Activated naive CD4-positive, alpha-beta T cell treated with anti-CD3 and anti-CD28 coated beads, Interleukin-2, amount 50 U/mL, for 72 hours (primary cell): ENCODE data around the gene CDK10. TPM values are rescaled to one million over a fixed set of nuclear protein-coding genes. Genes with fewer than 3 reads are reported as not detected.
"Not testable (repeated sequence)": the region's sequence is repeated elsewhere in the genome, so short reads cannot be mapped to it uniquely, and the experiment has no call there.

Source experiments
- ATAC-seq, 2 donors: fragments of 150-1000 bp; cut with Tn5 transposase; 2 replicates each; pipeline ENCODE4 v1.10.0; 2021; ENCODE audit warnings: mild to moderate bottlenecking in 2 of 2, moderate library complexity in 2 of 2
- DNase-seq, 2 donors: peaks; one replicate each; pipeline ENCODE4 v3.0.0; 2021 to 2022; ENCODE audit warnings: low spot score in 2 of 2
- H3K27ac Mint-ChIP-seq, 2 donors: one replicate each; pipeline ENCODE4 v1.8.0; 2022; ENCODE audit warnings: mild to moderate bottlenecking in 2 of 2, mixed read lengths in 2 of 2
- H3K36me3 Mint-ChIP-seq, 2 donors: one replicate each; pipeline ENCODE4 v1.8.0; 2022; ENCODE audit warnings: mixed read lengths in 2 of 2
- H3K9me3 Mint-ChIP-seq, 2 donors: one replicate each; pipeline ENCODE4 v1.8.0; 2022; ENCODE audit warnings: mixed read lengths in 2 of 2
- total RNA-seq, 2 donors: library from RNA; stranded (reverse); gene quantifications; one replicate each; pipeline ENCODE4 v1.2.3, GENCODE V29; 2022

CDK10 gene
- total RNA-seq, 2 donors from 2014 or later, result 97.3 to 151 TPM

DNA sequence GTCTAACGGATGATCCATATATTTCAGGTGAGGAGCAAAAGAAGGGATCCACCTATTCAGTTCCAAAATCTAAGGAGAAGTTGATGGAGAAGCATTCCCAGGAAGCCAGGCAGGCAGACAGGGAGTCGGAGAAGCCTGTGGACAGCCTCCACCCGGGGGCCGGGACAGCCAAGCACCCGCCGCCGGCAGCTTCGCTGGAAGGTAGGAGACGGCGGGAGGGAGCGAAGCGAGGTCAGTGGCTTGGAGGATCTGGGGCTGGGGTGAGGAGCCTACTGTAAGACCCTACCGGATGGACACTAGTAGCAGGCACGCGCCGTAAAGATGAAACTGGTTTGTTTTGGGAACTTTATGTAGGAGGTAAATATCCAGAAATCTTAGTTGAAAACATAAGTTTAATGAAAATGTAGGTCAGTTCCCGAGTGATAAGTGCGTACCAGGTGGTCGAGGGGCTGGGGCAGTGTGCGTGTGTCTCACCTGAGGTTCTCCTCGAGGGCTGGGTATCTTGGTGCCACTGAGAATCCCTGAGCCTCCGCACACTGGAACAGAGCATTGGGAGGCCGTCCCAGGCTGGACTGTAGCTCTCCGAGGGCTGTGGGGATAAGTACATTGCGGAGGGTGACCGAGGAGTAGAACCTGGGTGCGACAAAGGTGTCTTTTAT is 28.1 kb upstream of the CDK10 start:
- Mint-ChIP-seq H3K9me3 (no peaks in the 10 kb centered on the region), H3K27ac (peak overlapping the region; percentile 83 to 96), H3K36me3 (peaks cover 31 to 40% of the 10 kb centered on the region in 2 donors)
- peak in 1 of 2 donors; percentile 25 for ATAC-seq
- DNase-seq, result peak in 1 of 2 donors; percentile 45

- DNase-seq (no peak), ATAC-seq (no peak)
- peaks cover 31 to 40% of the 10 kb centered on the region in 2 donors for H3K36me3 Mint-ChIP-seq
- no peaks in the 10 kb centered on the region for H3K9me3 Mint-ChIP-seq
- peak overlapping the region in 1 of 2 donors; percentile 44 for H3K27ac Mint-ChIP-seq
Observed at GRCh38 chr16:89660146-89660545, 26.3 kb upstream of the CDK10 start.

DNA sequence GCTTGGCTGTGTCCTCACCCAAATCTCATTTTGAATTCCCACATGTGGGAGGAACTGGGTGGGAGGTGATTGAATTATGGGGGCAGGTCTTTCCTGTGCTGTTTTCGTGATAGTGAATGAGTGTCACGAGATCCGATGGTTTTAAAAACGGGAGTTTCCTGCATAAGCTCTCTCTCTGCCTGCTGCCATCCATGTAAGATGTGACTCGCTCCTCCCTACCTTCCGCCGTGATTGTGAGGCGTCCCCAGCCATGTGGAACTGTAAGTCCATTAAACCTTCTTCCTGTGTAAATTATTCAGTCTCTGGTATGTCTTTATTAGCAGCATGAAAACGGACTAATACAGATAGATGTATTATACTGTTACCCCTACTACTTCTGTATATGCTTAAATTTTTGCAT is 25.3 kb upstream of the CDK10 start:
- ATAC-seq (no peak), DNase-seq (no peak)
- H3K36me3 Mint-ChIP-seq, result peaks cover 31 to 42% of the 10 kb centered on the region in 2 donors
- no peak overlapping the region for H3K27ac Mint-ChIP-seq
- no peaks in the 10 kb centered on the region for H3K9me3 Mint-ChIP-seq

GRCh38 chr16:89664238-89664637 is 22.3 kb upstream of the CDK10 start:
- not testable (repeated sequence) for ATAC-seq, DNase-seq, H3K9me3 Mint-ChIP-seq
- Mint-ChIP-seq H3K36me3 (peaks cover 19 to 36% of the 10 kb centered on the region in 2 donors), H3K27ac (peak overlapping the region in 1 of 2 donors; percentile 33)

GRCh38 chr16:89667000-89667399 is 19.5 kb upstream of the CDK10 start:
- H3K36me3 Mint-ChIP-seq, result peaks cover 0 to 13% of the 10 kb centered on the region in 2 donors
- not testable (repeated sequence) for H3K9me3 Mint-ChIP-seq, DNase-seq, ATAC-seq, H3K27ac Mint-ChIP-seq

DNA sequence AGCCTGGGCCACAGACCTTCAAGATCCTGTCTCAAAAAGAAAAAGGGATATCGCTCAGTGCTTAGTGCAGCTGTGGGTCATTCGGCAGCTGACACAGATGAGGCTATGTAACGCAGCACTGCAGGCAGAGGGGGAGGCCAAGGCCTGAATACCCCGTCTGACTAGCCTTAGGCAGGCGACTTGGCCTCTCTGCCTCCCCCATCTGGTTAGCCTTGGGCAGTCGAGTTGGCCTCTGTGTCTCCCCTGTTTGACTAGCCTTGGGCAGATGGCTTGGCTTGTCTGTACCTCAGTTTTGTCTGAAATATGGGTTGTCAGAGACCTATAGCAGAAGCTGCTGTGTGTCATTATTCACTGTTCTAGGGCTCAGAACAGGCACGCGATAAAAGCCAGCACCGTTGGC is 18.9 kb upstream of the CDK10 start:
- no peaks in the 10 kb centered on the region for H3K9me3 Mint-ChIP-seq

DNA sequence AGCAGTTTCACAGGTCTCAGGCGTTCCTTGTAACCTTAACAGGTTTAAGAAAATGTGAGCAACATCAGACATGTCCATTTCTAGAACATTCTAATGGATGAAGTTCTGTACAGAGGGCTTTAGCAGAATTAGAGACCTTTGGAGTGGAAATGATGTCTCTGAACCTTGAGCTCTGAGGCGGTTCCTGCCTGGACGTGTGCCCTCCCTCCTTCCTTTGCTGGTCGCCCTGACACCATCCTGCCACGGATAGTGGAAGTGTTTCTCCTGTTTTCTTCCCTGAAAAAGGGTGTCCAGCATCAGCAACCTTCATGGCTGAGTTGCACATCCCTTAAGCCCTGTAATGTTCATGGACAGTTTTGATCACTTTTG is 17.7 kb upstream of the CDK10 start:
- Mint-ChIP-seq H3K9me3 (no peaks in the 10 kb centered on the region), H3K27ac (no peak overlapping the region), H3K36me3 (peaks cover 0 to 8% of the 10 kb centered on the region in 2 donors)
- DNase-seq, result no peak
- peak in 1 of 2 donors; percentile 22 for ATAC-seq

More for the DNA sequence above, 18.9 kb upstream of the CDK10 start:
- Mint-ChIP-seq H3K36me3 (peaks cover 0 to 8% of the 10 kb centered on the region in 2 donors), H3K27ac (peak overlapping the region in 1 of 2 donors; percentile 49)
- ATAC-seq (no peak), DNase-seq (no peak)

GRCh38 chr16:89669755-89670154 is 16.7 kb upstream of the CDK10 start:
- DNase-seq, result no peak
- no peaks in the 10 kb centered on the region for H3K9me3 Mint-ChIP-seq
- ATAC-seq, result no peak
- no peak overlapping the region for H3K27ac Mint-ChIP-seq
- H3K36me3 Mint-ChIP-seq, result peaks cover 0 to 8% of the 10 kb centered on the region in 2 donors

- Mint-ChIP-seq H3K36me3 (peaks cover 0 to 8% of the 10 kb centered on the region in 2 donors), H3K9me3 (no peaks in the 10 kb centered on the region), H3K27ac (peak overlapping the region in 1 of 2 donors; percentile 22)
- no peak for DNase-seq
- peak in 1 of 2 donors; percentile 33 for ATAC-seq
Observed at GRCh38 chr16:89670496-89671431, 15.7 kb upstream of the CDK10 start.

DNA sequence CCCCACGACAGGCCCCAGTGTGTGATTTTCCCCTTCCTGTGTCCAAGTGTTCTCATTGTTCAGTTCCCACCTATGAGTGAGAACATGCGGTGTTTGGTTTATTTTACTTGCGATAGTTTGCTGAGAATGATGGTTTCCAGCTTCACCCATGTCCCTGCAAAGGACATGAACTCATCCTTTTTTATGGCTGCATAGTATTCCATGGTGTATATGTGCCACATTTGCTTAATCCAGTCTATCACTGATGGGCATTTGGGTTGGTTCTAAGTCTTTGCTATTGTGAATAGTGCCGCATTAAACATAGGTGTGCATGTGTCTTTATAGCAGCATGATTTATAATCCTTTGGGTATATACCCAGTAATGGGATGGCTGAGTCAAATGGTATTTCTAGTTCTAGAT is 14.9 kb upstream of the CDK10 start:
- not testable (repeated sequence) for H3K27ac Mint-ChIP-seq, ATAC-seq, DNase-seq, H3K36me3 Mint-ChIP-seq, H3K9me3 Mint-ChIP-seq

- no peak for DNase-seq
- ATAC-seq, result no peak
- H3K27ac Mint-ChIP-seq, result no peak overlapping the region
Observed at GRCh38 chr16:89672177-89672941, 14.1 kb upstream of the CDK10 start.

GRCh38 chr16:89678258-89678657 is 8.2 kb upstream of the CDK10 start:
- H3K36me3 Mint-ChIP-seq, result no peaks in the 10 kb centered on the region
- DNase-seq (no peak), ATAC-seq (no peak)
- H3K9me3 Mint-ChIP-seq, result no peaks in the 10 kb centered on the region
- H3K27ac Mint-ChIP-seq, result no peak overlapping the region

More at GRCh38 chr16:89672177-89672941, 14.1 kb upstream of the CDK10 start:
- Mint-ChIP-seq H3K36me3 (no peaks in the 10 kb centered on the region), H3K9me3 (no peaks in the 10 kb centered on the region)

- peak overlapping the region in 1 of 2 donors; percentile 90 for H3K27ac Mint-ChIP-seq
- ATAC-seq, result no peak
- no peak for DNase-seq
- no peaks in the 10 kb centered on the region for H3K9me3 Mint-ChIP-seq
- peaks cover 19 to 23% of the 10 kb centered on the region in 2 donors for H3K36me3 Mint-ChIP-seq
Observed at GRCh38 chr16:89685916-89686315, 573 bp upstream of the CDK10 start.

- Mint-ChIP-seq H3K36me3 (peaks cover 19 to 23% of the 10 kb centered on the region in 2 donors), H3K27ac (peak overlapping the region; percentile 90 to 91), H3K9me3 (no peaks in the 10 kb centered on the region)
- DNase-seq, result no peak
- peak; percentile 30 to 64 for ATAC-seq
Observed at GRCh38 chr16:89687092-89687940, 827 bp downstream of the CDK10 start.

- Mint-ChIP-seq H3K36me3 (peaks cover 19 to 26% of the 10 kb centered on the region in 2 donors), H3K9me3 (no peaks in the 10 kb centered on the region), H3K27ac (no peak overlapping the region)
- no peak for DNase-seq
- no peak for ATAC-seq
Observed at GRCh38 chr16:89688395-89688794, 1.9 kb downstream of the CDK10 start.

DNA sequence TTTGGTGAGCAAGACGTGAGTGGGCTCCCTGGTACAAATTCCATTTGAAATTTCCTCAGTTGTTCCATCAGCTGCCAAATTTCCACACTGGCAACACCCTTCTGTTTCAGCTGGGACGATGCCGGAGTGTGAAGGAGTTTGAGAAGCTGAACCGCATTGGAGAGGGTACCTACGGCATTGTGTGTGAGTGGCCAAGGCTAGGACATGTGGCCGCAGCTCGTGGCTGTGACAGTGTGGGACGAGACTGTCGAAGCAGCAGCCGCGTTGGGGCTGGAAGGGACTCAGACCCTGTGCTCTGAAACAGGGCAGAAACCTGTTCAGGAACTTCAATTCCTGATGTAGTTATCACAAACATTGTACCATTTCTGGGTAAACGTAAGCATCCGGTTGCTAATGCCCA is 2.7 kb downstream of the CDK10 start:
- DNase-seq, result no peak

More for the DNA sequence above, 2.7 kb downstream of the CDK10 start:
- no peaks in the 10 kb centered on the region for H3K9me3 Mint-ChIP-seq
- ATAC-seq, result no peak
- H3K27ac Mint-ChIP-seq, result no peak overlapping the region
- peaks cover 19 to 29% of the 10 kb centered on the region in 2 donors for H3K36me3 Mint-ChIP-seq
